TTC549 (cell line): Measurements from ENCODE around the gene ARCN1.
"Not testable (repeated sequence)": the region's sequence is repeated elsewhere in the genome, so short reads cannot be mapped to it uniquely, and the experiment has no call there.

Experiments used
- FAIRE-seq: peaks from 2 replicates; lab custom pipeline; 2012; peaks lifted over from hg19 to GRCh38; lab: Jason Lieb, UNC

Gene ARCN1

GRCh38 chr11:118606157-118606843, 34.1 kb downstream of the ARCN1 start:
- no peak for FAIRE-seq

GRCh38 chr11:118606844-118607228, 34.6 kb downstream of the ARCN1 start:
- no peak for FAIRE-seq

GRCh38 chr11:118607401-118608359, 35.5 kb downstream of the ARCN1 start, which contains the start of gene PHLDB1:
PHLDB1 (plus strand) TSS chr11:118607615; CDS start chr11:118613837, 6,222 bp downstream.
- no peak for FAIRE-seq

- FAIRE-seq: no peak
Observed at GRCh38 chr11:118608360-118609227, 36.4 kb downstream of the ARCN1 start.

- no peak for FAIRE-seq
Observed at GRCh38 chr11:118609380-118610224, 37.4 kb downstream of the ARCN1 start.

GRCh38 chr11:118610225-118610772, 38.1 kb downstream of the ARCN1 start:
- no peak for FAIRE-seq

- no peak for FAIRE-seq
Observed at GRCh38 chr11:118610773-118611432, 38.7 kb downstream of the ARCN1 start.

- FAIRE-seq: not testable (repeated sequence)
Observed at GRCh38 chr11:118611433-118611795, 39.2 kb downstream of the ARCN1 start.

- no peak for FAIRE-seq
Observed at GRCh38 chr11:118612378-118612777, 40.2 kb downstream of the ARCN1 start.

- FAIRE-seq: no peak
Observed at GRCh38 chr11:118614511-118614910, 42.3 kb downstream of the ARCN1 start.

- no peak for FAIRE-seq
Observed at GRCh38 chr11:118615282-118615975, 43.2 kb downstream of the ARCN1 start.

GRCh38 chr11:118615976-118616371, 43.8 kb downstream of the ARCN1 start:
- FAIRE-seq: no peak

GRCh38 chr11:118618115-118618990, 46.1 kb downstream of the ARCN1 start:
- FAIRE-seq: no peak

GRCh38 chr11:118618991-118619375, 46.8 kb downstream of the ARCN1 start:
- FAIRE-seq: no peak

- FAIRE-seq: no peak
Observed at GRCh38 chr11:118619444-118620197, 47.4 kb downstream of the ARCN1 start.

- no peak for FAIRE-seq
Observed at GRCh38 chr11:118620529-118621070, 48.4 kb downstream of the ARCN1 start.

GRCh38 chr11:118621071-118621783, 49.0 kb downstream of the ARCN1 start:
- FAIRE-seq: no peak
